Activated CD4-positive, CD25-positive, alpha-beta regulatory T cell treated with anti-CD3 and anti-CD28 coated beads, Interleukin-2, amount 50 U/mL, for 16 hours (primary cell): ENCODE measurements around the gene CAPZA1.

Source experiments
- DNase-seq: peaks from one replicate; pipeline ENCODE4 v3.0.0-alpha.2; 2020; ENCODE audit warnings: low read depth, low spot score

The CAPZA1 gene

DNA sequence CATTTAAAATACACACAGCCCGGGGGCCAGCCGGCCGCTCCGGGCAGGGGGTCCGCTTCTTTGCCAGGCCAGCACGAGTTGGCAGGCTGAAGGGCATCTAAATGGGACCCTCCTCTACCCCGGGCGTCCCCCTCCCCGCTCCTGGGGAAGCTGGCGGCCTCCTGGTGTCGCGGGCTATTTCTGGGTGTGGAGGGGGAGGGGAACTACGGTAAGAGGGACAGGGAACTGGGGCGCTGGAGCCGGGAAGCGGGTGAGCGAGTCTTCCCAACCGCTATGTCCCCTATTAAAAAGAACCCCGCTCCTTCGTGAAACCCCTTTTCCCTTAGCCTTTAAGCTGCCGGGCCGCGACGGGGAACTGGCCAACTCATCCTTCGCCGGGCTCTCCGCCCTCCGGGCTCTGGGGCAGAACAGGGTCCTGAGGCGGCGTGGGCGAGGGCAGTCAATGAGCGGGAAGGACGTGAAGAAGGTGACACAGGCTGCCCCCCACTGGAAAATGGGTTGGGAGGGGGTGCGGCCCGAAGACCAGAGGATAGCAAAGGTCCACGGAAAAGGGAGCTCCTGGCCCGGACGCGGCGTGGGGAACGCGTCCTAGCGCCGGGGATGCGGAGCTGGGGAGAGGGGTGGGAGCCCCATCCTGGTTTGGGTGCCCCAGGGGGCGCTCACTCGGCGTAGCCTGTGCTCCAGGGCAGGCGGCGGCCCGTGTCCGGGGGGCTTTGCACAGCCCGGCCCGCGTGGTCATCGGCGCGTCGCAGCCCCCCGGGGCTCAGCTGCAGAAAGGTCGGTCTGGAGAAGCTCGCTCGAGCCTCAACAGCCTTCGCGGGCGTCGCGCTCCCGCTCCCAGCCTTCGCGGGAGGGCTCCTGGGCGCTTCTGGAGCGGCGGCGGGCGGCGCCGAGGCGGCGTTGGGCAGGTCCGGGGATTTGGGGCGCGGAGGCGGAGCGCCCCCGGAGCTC lies 95.0 kb downstream of the CAPZA1 start:
- no peak for DNase-seq

GRCh38 chr1:112715264-112716053 lies 95.8 kb downstream of the CAPZA1 start, which contains the start of gene PPM1J:
TSS of gene PPM1J (minus strand) at chr1:112715332. CDS start at chr1:112715301, 31 bp downstream.
- peak; percentile 86 for DNase-seq

GRCh38 chr1:112716133-112716720 lies 96.6 kb downstream of the CAPZA1 start:
- peak; percentile 64 for DNase-seq

- DNase-seq: no peak
Measured at GRCh38 chr1:112717263-112717873, 97.7 kb downstream of the CAPZA1 start.

DNA sequence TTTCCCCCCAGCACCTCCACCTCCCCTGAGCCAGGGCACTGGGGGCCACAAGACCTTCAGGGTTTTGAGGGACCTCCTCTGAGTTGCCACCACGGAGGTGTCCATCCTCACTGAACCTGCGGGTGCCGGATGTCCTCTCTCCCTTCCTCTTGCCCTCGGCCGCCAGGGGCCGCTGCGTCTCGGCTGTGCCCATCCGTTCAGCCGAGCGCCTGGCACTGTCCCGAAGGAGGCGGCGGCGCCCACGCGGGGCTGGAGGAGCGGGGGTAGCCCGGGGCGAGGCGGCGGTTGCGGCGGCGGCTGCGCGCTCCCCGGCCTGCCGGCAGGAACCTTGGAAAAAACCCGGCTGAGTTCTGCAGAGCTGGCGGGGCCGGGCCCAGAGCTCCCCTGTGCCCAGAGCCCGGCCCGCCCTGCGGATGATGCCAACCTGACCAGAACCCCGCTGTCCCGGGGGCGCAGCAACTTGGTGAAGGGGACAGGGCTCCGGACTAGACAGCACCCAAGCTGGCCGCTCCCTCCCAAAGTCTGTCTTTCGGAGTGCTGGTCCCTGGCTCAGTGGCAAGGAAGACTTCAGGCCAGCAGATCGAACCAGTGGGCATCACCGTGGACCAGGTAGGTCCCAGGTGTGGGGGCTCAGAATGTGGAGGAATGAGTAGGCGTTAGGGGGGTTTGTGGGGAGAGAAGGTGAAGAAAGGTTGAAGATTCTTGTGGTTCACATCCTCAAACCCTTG lies 99.2 kb downstream of the CAPZA1 start:
- peak; percentile 61 for DNase-seq

DNA sequence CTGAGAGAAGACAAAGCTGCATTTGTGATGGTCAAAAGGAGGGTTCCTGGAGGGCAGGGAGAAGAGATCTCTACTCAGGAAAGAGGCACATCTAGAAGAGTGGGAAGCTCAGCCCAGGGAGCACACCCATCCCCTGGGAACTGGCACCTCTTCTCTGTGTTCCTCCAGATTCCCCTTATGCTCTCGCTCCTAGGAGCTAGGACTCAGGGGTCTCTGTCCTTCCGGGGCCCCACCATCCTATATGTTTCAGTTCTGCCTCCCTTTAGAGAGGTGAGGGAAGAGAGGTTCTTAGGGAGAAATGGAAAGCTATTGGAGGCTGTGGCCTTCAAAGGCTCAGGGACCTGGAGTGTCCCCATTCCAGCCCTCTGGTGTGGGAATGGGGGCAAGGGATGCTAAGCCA lies 100.1 kb downstream of the CAPZA1 start:
- no peak for DNase-seq

- no peak for DNase-seq
Measured at GRCh38 chr1:112720800-112721199, 101.2 kb downstream of the CAPZA1 start.
